Skeletal muscle cell (primary cell): ENCODE data around the gene XRCC2.

Experiments used
- DNase-seq: peaks from one replicate; pipeline ENCODE4 v3.0.0-alpha.2; 2010; ENCODE audit warnings: low read depth
- H3K4me3 ChIP-seq: 2 replicates; pipeline ENCODE4 v1.5.1; 2011; ENCODE audit warnings: low read depth, mild to moderate bottlenecking, control low read depth, low read length, moderate library complexity

The XRCC2 gene

DNA sequence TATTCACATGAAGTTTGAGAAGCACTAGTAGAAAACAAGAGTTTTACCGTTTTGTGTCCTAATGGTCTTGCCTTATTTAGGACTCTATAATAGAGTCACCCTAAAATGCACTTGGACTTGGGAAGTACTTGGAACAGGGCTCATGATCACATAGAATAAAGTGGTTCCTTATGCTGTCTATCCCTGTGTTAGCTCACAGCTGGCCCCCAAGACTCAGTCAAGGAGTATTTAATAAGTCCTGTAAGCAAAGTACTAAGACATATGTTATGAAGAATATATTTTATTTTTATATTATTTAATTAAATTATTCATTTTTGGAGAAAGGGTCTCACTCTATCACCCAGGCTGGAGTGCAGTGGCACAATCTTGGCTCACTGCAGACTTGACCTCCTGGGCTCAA is 54.5 kb downstream of the XRCC2 start:
- DNase-seq: no peak
- no peak overlapping the region for H3K4me3 ChIP-seq

DNA sequence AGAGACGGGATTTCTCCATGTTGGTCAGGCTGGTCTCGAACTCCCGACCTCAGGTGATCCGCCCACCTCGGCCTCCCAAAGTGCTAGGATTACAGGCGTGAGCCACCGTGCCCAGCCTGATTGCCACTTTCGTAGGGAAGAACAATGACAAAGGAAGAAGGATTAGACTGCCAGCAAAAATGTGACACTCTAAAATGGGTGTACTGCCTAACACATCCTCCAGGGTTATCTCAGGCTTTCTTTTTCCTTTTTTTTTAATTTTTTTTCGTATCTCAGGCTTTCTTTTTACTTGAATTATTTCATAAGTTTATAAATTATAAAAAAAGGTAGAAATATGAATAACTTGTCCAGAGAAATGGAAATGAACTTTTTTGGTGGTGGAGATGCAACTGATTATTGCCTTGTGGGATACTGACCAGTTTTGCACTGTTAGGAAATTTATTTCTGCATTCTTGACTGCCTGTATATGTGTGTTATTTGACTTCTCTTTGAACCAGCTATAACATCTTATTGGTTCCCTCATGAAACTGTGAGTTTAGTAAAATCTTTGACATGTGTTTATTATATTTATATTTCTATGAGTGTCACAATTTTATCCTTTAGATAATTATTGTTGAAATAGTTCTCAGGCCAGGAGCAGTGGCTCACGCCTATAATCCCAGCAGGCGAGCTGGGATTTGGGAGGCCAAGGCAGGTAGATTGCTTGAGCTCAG is 56.8 kb downstream of the XRCC2 start:
- no peak for DNase-seq
- H3K4me3 ChIP-seq: no peak overlapping the region

DNA sequence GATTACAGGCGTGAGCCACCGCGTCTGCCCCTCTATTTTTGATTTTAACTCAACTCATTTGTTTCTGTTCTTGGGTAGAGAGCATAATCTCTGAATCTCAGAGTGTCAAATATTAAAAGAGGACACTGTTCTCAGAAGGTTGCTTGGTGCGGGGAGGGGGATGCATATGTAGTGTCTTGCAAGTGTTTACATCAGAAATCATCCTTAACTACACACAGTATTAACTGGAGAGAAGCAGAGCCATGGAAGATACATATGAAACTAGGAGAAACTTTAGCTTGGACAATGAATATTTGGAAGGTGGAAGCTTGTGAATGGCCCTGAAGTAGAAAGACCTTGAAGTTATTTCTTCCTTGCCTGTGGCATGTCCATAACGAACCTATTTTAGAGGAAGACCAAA is 57.5 kb downstream of the XRCC2 start:
- no peak overlapping the region for H3K4me3 ChIP-seq
- no peak for DNase-seq

DNA sequence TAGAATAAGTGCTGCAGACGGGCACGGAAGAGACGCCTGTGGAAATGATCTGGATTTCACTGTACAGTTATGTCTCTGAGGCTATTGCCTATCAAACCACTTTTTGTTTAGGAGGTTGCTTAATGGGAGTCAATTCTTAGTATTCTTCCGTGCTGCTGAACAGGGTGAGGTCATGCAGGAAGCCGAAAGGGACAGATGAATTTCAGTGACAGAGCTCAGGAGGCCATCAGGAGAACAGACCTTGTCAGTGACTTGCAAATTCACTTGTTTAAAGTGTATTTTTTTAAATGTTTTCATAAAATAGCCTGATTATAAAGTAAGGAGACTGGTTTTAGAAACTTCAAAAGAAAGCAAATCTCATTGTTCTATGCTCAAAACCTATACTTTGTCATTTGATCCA is 58.9 kb downstream of the XRCC2 start:
- DNase-seq: no peak
- no peak overlapping the region for H3K4me3 ChIP-seq

DNA sequence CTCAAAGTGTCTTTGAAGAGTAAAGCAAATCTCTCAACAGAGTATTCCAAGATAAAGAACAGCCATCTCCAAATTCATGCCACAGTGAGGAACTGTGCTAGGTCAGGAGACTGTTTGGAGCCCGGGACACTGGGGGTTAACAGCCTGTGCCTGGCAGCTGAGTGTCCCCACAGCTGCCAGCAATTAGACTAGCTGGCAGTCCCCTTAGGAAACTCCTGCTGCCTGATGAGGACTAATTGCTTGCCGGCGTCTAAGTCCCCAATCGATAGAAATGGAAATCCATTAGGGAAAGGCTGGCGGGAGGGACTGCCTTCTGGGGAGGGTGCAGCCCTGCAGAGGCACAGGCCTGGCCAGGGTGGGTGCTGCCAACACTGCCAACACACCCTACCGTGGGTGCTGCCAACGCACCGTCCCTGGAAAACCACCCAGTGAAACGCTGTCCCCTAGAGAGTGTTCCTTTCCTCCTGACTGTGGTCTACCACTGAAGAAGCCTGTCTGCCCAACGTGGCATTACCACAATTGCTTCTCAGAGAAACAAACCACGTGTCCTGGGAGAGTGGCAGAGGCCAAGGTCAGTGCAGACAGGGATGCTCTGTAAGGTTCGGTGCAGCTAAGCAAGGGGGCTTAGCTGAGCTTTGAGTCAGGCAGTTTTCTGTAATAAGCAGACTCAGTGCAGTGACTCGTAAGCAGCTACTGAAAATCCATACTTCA is 60.8 kb downstream of the XRCC2 start:
- DNase-seq: no peak
- H3K4me3 ChIP-seq: no peak overlapping the region

DNA sequence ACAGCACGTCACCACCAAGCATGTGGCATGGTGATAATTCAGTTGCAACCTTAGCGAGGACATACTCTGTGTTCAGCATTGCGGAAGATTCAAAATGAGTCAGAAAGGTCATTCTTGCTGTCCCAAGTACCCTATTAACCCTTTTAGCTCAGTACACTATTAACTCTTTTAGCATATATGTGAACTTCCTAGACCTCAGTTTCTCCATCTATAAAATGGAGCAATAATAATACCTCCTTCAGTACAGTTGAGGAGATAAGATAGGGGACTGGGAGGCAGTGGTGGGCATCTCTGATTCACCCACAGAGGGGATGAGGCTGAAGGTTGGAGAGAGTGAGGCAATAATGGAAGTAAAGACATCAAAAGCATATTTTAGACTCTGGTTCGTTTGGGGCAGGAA is 67.3 kb downstream of the XRCC2 start:
- DNase-seq: no peak

DNA sequence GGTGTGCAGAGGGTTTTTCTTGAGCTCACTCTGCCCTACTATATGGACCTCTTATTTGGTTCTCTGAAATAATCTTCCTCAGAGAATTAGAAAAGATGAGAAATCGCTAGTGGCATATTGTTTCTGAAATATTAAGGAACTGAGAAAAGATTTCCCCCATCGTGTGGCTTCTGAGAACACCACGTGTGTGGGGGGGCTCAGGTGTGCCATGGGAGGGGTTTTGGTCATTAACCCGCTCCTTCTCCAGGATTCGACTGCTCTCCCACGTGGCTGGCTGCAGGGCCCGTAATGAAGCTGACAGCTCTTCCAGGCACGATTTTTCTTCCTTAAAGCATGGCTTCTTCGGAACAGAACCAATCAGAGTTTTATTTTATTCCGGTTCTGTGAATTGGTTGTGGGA is 67.7 kb downstream of the XRCC2 start:
- no peak for DNase-seq
- H3K4me3 ChIP-seq: no peak overlapping the region

More for the DNA sequence above, 67.3 kb downstream of the XRCC2 start:
- no peak overlapping the region for H3K4me3 ChIP-seq

DNA sequence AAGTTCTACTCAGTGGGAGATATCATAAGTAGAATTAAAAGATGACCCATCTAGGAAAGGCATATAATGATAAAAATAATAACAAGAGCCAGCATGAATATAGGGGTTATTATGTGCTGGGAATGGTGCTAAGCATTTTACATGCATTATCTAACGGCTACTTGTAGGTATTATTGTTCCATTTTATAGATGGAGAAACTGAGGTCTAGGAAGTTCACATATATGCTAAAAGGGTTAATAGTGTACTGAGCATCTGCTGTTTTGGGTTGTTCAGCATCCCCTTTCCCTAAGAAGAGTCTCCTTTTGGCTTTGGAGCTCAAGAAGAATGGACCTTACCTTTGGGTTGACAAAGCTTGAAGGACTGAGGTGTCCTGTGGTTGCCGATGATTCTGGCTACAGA is 68.9 kb downstream of the XRCC2 start:
- DNase-seq: no peak
- no peak overlapping the region for H3K4me3 ChIP-seq

DNA sequence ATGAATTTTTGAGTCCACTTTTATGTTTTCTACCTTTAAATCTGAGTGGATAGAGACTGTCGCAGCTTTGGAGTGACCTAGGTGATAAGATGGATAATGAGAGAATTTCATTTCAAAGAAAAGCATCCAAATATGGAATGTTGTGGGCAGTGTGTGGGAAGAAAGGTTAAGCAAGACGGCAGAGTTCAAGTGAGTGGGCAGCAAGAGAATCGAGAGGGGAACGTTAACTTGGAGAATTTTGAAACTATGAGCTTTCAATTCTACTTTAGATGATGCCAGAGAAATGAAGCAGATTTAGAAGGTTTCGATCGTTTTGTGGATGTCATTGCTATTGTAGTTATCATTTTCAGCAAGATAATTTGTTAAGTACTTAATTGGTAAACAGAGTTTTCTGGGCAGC is 73.0 kb downstream of the XRCC2 start:
- no peak for DNase-seq

DNA sequence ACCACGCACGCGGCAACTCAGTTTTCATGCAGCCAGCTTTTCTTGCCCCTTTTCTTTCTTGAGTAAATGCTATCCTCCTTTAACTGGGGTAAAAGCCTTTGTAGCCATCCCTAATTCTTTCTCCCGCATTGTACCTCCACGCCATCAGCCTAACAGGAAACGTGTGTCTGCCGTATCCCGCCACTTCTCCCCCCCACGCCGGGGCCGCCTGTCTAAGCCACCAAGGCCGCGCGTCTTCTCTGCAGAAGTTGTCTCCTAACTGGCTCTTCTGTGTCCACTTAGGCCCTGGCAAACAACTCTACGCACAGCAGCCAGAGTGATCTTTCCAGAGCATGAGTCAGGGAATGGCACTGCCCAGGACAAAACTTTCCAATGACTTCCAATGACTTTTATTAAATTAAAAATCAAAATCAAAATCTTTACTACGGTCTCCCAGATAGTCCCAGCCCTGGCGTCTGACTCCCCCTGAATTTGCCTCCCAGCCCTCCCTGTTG is 74.6 kb downstream of the XRCC2 start:
- H3K4me3 ChIP-seq: no peak overlapping the region

More for the DNA sequence above, 73.0 kb downstream of the XRCC2 start:
- no peak overlapping the region for H3K4me3 ChIP-seq

DNA sequence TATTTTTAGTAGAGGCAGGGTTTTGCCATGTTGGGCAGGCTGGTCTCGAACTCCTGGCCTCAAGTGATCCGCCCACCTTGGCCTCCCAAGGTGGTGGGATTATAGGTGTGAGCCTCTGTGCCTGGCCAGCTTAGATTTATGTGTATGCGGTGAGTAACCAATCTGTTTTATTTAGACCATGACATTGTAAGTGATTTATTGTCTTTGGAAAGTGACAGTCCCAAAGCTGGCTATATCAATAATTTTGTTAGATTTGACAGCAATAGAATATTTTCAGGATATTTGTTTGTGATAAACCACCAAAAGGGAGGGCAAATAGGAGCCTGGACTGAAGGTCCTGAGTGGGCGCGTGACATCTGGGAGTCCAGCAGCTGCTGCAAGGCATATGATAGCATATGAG is 75.7 kb downstream of the XRCC2 start:
- no peak for DNase-seq
- no peak overlapping the region for H3K4me3 ChIP-seq

More for the DNA sequence above, 74.6 kb downstream of the XRCC2 start:
- no peak for DNase-seq

DNA sequence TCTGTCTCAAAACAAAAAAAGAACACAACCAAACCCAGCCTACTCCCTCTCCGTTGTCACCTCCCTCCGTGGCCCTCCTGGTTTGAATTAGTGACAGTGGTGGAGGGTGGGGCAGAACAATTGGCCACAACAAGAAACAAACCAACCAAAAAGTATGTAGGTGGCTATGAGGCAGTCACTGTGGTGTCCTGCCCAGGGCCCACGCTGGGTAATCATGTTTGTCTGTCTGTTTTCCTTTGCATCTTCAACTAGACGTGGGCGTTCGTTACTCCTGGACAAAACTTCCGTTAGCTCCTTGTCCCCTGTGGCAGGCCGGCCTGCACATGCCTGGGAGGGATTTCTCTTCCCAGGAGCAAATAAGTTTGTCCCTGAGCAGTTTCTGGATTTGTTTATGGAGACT is 78.4 kb downstream of the XRCC2 start:
- H3K4me3 ChIP-seq: no peak overlapping the region
- DNase-seq: no peak

DNA sequence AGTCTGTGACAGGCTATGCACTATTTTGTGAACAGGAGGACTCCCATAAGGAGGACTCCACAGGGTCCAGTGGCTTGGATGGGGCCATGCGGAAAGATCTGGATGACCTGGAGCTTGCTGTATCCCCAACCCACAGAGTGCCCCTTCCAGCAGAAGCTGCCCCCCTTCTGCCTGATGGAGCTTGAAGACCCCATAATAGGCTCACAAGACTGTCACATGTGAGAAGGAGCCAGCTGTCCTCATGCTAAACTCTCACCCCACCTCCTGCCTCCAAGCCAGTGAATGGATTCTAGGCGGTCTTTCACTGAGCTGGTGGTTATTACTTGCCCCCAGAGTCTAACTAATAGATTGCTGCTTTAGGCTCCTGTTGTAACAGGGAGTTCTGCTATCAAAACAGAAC is 79.1 kb downstream of the XRCC2 start:
- H3K4me3 ChIP-seq: no peak overlapping the region
- no peak for DNase-seq
